IMR-90 (cell line): Measurements from ENCODE around the gene MDM2. TPM values are rescaled to one million over a fixed set of nuclear protein-coding genes. Genes with fewer than 3 reads are reported as not detected.

Source experiments
- ATAC-seq: fragments of 200-7000 bp; cut with Tn5 transposase; 2 replicates; pipeline ENCODE4 v1.9.1; 2020; ENCODE audit warnings: low read depth, mild to moderate bottlenecking, moderate library complexity
- BruUV-seq: library from RNA; stranded (reverse); fragments of 400-500 nt; replicated peaks from 2 replicates; lab custom pipeline; 2021; lab: Mats Ljungman, UMichigan
- CTCF ChIA-PET: fragments of 300-600 bp; formaldehyde crosslinking; extraction: SDS; loops from one replicate; lab custom pipeline; 2021; ENCODE audit warnings: antibody characterized with exemption; lab: Yijun Ruan, JAX
- POLR2A ChIA-PET: fragments of 300-600 bp; sonication (Branson Sonifier 250); formaldehyde crosslinking; loops from one replicate; lab custom pipeline; 2022; ENCODE audit warnings: antibody characterized with exemption; ENCODE audit not compliant: unreplicated experiment; lab: Charles Lee
- DNase-seq: peaks from one replicate; pipeline ENCODE4 v3.0.0; 2013
- H2AFZ ChIP-seq: replicated peaks from 2 replicates; pipeline ENCODE3; 2013; ENCODE audit warnings: low read length, mild to moderate bottlenecking; ENCODE audit not compliant: poor library complexity
- H2AK5ac ChIP-seq: 2 replicates; pipeline ENCODE4 v1.6.1; 2013; ENCODE audit warnings: low read depth, low read length, inconsistent platforms
- H2AK9ac ChIP-seq: replicated peaks from 2 replicates; pipeline ENCODE3; 2013; ENCODE audit warnings: mild to moderate bottlenecking, low read depth, low read length, moderate library complexity; ENCODE audit not compliant: poor library complexity
- H2BK120ac ChIP-seq: 2 replicates; pipeline ENCODE4 v1.6.1; 2013; ENCODE audit warnings: low read depth, low read length, inconsistent platforms
- H2BK15ac ChIP-seq: 3 replicates; pipeline ENCODE4 v1.6.1; 2013; ENCODE audit warnings: low read depth, low read length, inconsistent platforms
- H2BK20ac ChIP-seq: 2 replicates; pipeline ENCODE4 v1.6.1; 2013; ENCODE audit warnings: low read depth, mild to moderate bottlenecking, inconsistent platforms, low read length, moderate library complexity
- H2BK5ac ChIP-seq: 2 replicates; pipeline ENCODE4 v1.6.1; 2013; ENCODE audit warnings: mild to moderate bottlenecking, low read depth, low read length, inconsistent platforms; ENCODE audit not compliant: poor library complexity, severe bottlenecking
- H3K14ac ChIP-seq: replicated peaks from 2 replicates; pipeline ENCODE4 v1.6.1; 2013; ENCODE audit warnings: low read depth, low read length, inconsistent platforms
- H3K18ac ChIP-seq: 2 replicates; pipeline ENCODE4 v1.6.1; 2013; ENCODE audit warnings: low read depth, low read length, control low read depth
- H3K23ac ChIP-seq: 2 replicates; pipeline ENCODE4 v1.6.1; 2013; ENCODE audit warnings: low read depth, low read length, inconsistent platforms
- H3K27ac ChIP-seq: 2 replicates; pipeline ENCODE4 v1.5.1; 2013; ENCODE audit warnings: mild to moderate bottlenecking, control low read depth, low read length; ENCODE audit not compliant: insufficient read depth
- H3K27me3 ChIP-seq: 2 replicates; pipeline ENCODE4 v1.6.1; 2013; ENCODE audit warnings: low read length; ENCODE audit not compliant: control insufficient read depth, insufficient read depth
- H3K36me3 ChIP-seq: 2 replicates; pipeline ENCODE4 v1.6.1; 2013; ENCODE audit warnings: low read length, mixed read lengths; ENCODE audit not compliant: control insufficient read depth, insufficient read depth
- H3K4ac ChIP-seq: 2 replicates; pipeline ENCODE4 v1.6.1; 2013; ENCODE audit warnings: low read depth, low read length, inconsistent platforms
- H3K4me1 ChIP-seq: 2 replicates; pipeline ENCODE4 v1.6.1; 2013; ENCODE audit warnings: low read length, mixed read lengths; ENCODE audit not compliant: control insufficient read depth, insufficient read depth
- H3K4me2 ChIP-seq: 2 replicates; pipeline ENCODE4 v1.6.1; 2013; ENCODE audit warnings: low read depth, mild to moderate bottlenecking, control low read depth, low read length, moderate library complexity
- H3K4me3 ChIP-seq: 2 replicates; pipeline ENCODE4 v1.5.1; 2013; ENCODE audit warnings: low read depth, mild to moderate bottlenecking, control low read depth, low read length, moderate library complexity; ENCODE audit not compliant: insufficient read depth
- H3K56ac ChIP-seq: 2 replicates; pipeline ENCODE4 v1.6.1; 2013; ENCODE audit warnings: low read length, inconsistent platforms; ENCODE audit not compliant: insufficient read depth; ENCODE audit errors: extremely low read depth
- H3K79me1 ChIP-seq, 2 experiments: 2 replicates each; pipeline ENCODE4 v1.6.1; 2013; ENCODE audit warnings: low read length in 2 of 2, inconsistent platforms in 1 of 2, low read depth in 1 of 2
- H3K9ac ChIP-seq: 2 replicates; pipeline ENCODE4 v1.6.1; 2013; ENCODE audit warnings: low read depth, low read length, control low read depth
- H3K9me1 ChIP-seq: 2 replicates; pipeline ENCODE4 v1.6.1; 2013; ENCODE audit warnings: low read length, inconsistent platforms; ENCODE audit not compliant: insufficient read depth
- H3K9me3 ChIP-seq: 2 replicates; pipeline ENCODE4 v1.6.1; 2013; ENCODE audit warnings: low read length; ENCODE audit not compliant: control insufficient read depth, insufficient read depth
- H4K20me1 ChIP-seq: 2 replicates; pipeline ENCODE4 v1.6.1; 2013; ENCODE audit warnings: low read length, inconsistent platforms; ENCODE audit not compliant: insufficient read depth
- H4K5ac ChIP-seq: 2 replicates; pipeline ENCODE4 v1.6.1; 2013; ENCODE audit warnings: mild to moderate bottlenecking, low read depth, low read length, control low read depth
- H4K8ac ChIP-seq, 2 experiments: 2 replicates each; pipeline ENCODE4 v1.6.1; 2013; ENCODE audit warnings: low read depth in 2 of 2, low read length in 2 of 2, control low read depth in 1 of 2, inconsistent platforms in 1 of 2
- H4K91ac ChIP-seq: 2 replicates; pipeline ENCODE4 v1.6.1; 2013; ENCODE audit warnings: low read depth, low read length, inconsistent platforms; ENCODE audit not compliant: insufficient read depth
- BHLHE40 ChIP-seq: fragments of 150-350 bp; IDR thresholded peaks from 2 replicates; pipeline ENCODE4 v1.6.1; 2016; ENCODE audit warnings: mild to moderate bottlenecking, low read depth, low read length
- CEBPB ChIP-seq: IDR thresholded peaks from 2 replicates; pipeline ENCODE4 v1.6.1; 2012; ENCODE audit warnings: low read depth, low read length, improper control_type of control experiment
- CHD1 ChIP-seq: IDR thresholded peaks from 2 replicates; pipeline ENCODE4 v1.6.1; 2012; ENCODE audit warnings: low read depth, low read length, improper control_type of control experiment
- FOS ChIP-seq: fragments of 150-350 bp; IDR thresholded peaks from 2 replicates; pipeline ENCODE4 v1.6.1; 2016; ENCODE audit warnings: low read depth, low read length
- MAFK ChIP-seq: IDR thresholded peaks from 2 replicates; pipeline ENCODE4 v1.6.1; 2012; ENCODE audit warnings: low read depth, low read length, improper control_type of control experiment
- MAZ ChIP-seq: IDR thresholded peaks from 2 replicates; pipeline ENCODE4 v1.6.1; 2012; ENCODE audit warnings: low read depth, mild to moderate bottlenecking, low read length, improper control_type of control experiment, moderate library complexity, borderline replicate concordance
- MXI1 ChIP-seq: IDR thresholded peaks from 2 replicates; pipeline ENCODE4 v1.6.1; 2012; ENCODE audit warnings: low read depth, mild to moderate bottlenecking, low read length, moderate library complexity, borderline replicate concordance
- NFE2L2 ChIP-seq: fragments of 150-350 bp; IDR thresholded peaks from 2 replicates; pipeline ENCODE4 v1.6.1; 2016; ENCODE audit warnings: low read depth, mild to moderate bottlenecking, low read length
- POLR2A ChIP-seq: IDR thresholded peaks from 2 replicates; pipeline ENCODE4 v1.6.1; 2012; ENCODE audit warnings: mild to moderate bottlenecking, low read depth, low read length
- RFX5 ChIP-seq: IDR thresholded peaks from 2 replicates; pipeline ENCODE4 v1.8.0; 2012; ENCODE audit warnings: low read depth, mild to moderate bottlenecking, low read length, moderate library complexity
- SMC3 ChIP-seq: fragments of 150-350 bp; IDR thresholded peaks from 2 replicates; pipeline ENCODE4 v1.6.1; 2016; ENCODE audit warnings: low read depth, mild to moderate bottlenecking, antibody characterized with exemption, low read length, moderate library complexity
- WGBS, 2 experiments: methylation state at CpG; one replicate each; pipeline versions ENCODE4 v1.1.5 to v1.1.7; 2013; ENCODE audit warnings: missing lambda C conversion rate in 2 of 2; ENCODE audit not compliant: insufficient read length in 1 of 2; ENCODE audit errors: extremely low coverage in 2 of 2; 5-methylcytosine and 5-hydroxymethylcytosine counted together
- dilution Hi-C: fragments of 300-500 bp; cut with HindIII; formaldehyde crosslinking; loops from one replicate; pipeline ENCODE4 v1.14.3; 2018; ENCODE audit warnings: low sequenced_read_pairs; ENCODE audit not compliant: unreplicated experiment
- in situ Hi-C: fragments of 300-500 bp; cut with MboI; formaldehyde crosslinking; loops from 3 replicates; pipeline ENCODE4 v1.14.3; 2019; ENCODE audit warnings: low sequenced_read_pairs, inconsistent platforms, mixed read lengths
- intact Hi-C: fragments of 100-400 bp; cut with micrococcal nuclease; formaldehyde crosslinking; loops from 2 replicates; pipeline ENCODE4 v1.10.0; 2022
- polyA plus RNA-seq, 3 experiments: library from polyadenylated mRNA; depleted of rRNA; stranded (reverse); fragments of >200 nt; gene quantifications; 2 replicates each; pipeline ENCODE4 v1.2.3, GENCODE V29; 2012; ENCODE audit warnings: low replicate concordance in 1 of 3
- total RNA-seq: library from RNA; depleted of rRNA; stranded (reverse); fragments of >200 nt; gene quantifications from 2 replicates; pipeline ENCODE4 v1.2.3, GENCODE V29; 2012
- TF ChIP-seq, protein P1 (sequence below): fragments of 150-350 bp; IDR thresholded peaks from 2 replicates; pipeline ENCODE4 v1.6.1; 2016; ENCODE audit warnings: low read depth, mild to moderate bottlenecking, low read length, moderate library complexity, borderline replicate concordance
- TF ChIP-seq, protein P2 (sequence below): fragments of 150-350 bp; IDR thresholded peaks from 2 replicates; pipeline ENCODE4 v1.6.1; 2017; ENCODE audit warnings: mild to moderate bottlenecking, antibody characterized with exemption, low read length, low read depth

The MDM2 gene
- total and polyA plus RNA-seq, 2 of the 4 experiments (the other 2 are of a cell fraction), result 21.9 to 196 TPM

DNA sequence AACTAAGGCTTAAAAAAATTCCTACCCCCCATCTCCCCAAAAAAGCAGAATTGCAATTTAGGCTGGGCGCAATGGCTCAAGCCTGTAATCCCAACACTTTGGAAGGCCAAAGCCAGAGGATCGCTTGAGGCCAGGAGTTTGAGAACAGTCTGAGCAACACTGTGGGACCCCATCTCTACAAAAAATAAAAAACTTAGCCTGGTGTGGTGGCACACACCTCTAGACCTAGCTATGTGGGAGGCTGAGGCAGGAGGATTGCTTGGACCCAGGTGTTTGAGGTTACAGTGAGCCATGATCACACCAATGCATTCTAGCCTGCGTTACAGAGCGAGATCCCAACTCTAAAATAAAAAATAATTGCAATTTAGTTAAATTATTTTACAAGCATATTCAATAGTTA lies 70.9 kb downstream of the MDM2 start:
- POLR2A ChIA-PET, result no interaction called here

More for the DNA sequence above, 70.9 kb downstream of the MDM2 start:
- in situ Hi-C loops (no loop called here), intact Hi-C loops (no loop called here), dilution Hi-C loops (no loop called here)
- Histone ChIP-seq H2AK9ac (no peak overlapping the region), H3K36me3 (no peaks in the 10 kb centered on the region), H3K9me3 (peaks cover 5% of the 10 kb centered on the region), H2AFZ (no peak overlapping the region), H2BK20ac (no peak overlapping the region), H4K8ac (no peak overlapping the region), H2BK120ac (no peak overlapping the region), H3K27ac (no peak overlapping the region), H3K9ac (no peak overlapping the region), H3K14ac (no peak overlapping the region), H3K4me3 (no peak overlapping the region), H2BK15ac (no peak overlapping the region), H3K27me3 (no peaks in the 10 kb centered on the region), H3K56ac (no peak overlapping the region), H3K4ac (no peak overlapping the region), H3K9me1 (no peaks in the 10 kb centered on the region), H3K23ac (no peak overlapping the region), H3K4me2 (no peak overlapping the region), H3K4me1 (no peaks in the 10 kb centered on the region), H4K20me1 (no peaks in the 10 kb centered on the region), H2AK5ac (no peak overlapping the region), H2BK5ac (no peak overlapping the region), H3K18ac (no peak overlapping the region), H4K5ac (no peak overlapping the region), H4K91ac (no peak overlapping the region), H3K79me1 (no peaks in the 10 kb centered on the region)
- WGBS, 2 experiments, result 100% methylated on average over 1 of the region's 4 CpGs; no CpG with 5 or more reads in 1 of the 2 experiments
- DNase-seq (no peak), ATAC-seq (no peak)
- TF ChIP-seq MAFK, result no peak
- TF ChIP-seq NFE2L2, result no peak
- TF ChIP-seq, protein P1, sequence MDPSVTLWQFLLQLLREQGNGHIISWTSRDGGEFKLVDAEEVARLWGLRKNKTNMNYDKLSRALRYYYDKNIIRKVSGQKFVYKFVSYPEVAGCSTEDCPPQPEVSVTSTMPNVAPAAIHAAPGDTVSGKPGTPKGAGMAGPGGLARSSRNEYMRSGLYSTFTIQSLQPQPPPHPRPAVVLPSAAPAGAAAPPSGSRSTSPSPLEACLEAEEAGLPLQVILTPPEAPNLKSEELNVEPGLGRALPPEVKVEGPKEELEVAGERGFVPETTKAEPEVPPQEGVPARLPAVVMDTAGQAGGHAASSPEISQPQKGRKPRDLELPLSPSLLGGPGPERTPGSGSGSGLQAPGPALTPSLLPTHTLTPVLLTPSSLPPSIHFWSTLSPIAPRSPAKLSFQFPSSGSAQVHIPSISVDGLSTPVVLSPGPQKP, result no peak
- TF ChIP-seq POLR2A, result no peak
- TF ChIP-seq CEBPB, result no peak
- no peak for TF ChIP-seq MAZ
- no peak for TF ChIP-seq SMC3
- no peak for TF ChIP-seq FOS
- no peak for TF ChIP-seq CHD1
- no peak for TF ChIP-seq RFX5
- TF ChIP-seq MXI1, result no peak
- TF ChIP-seq, protein P2, sequence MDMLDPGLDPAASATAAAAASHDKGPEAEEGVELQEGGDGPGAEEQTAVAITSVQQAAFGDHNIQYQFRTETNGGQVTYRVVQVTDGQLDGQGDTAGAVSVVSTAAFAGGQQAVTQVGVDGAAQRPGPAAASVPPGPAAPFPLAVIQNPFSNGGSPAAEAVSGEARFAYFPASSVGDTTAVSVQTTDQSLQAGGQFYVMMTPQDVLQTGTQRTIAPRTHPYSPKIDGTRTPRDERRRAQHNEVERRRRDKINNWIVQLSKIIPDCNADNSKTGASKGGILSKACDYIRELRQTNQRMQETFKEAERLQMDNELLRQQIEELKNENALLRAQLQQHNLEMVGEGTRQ, result no peak
- no peak for TF ChIP-seq BHLHE40
- CTCF ChIA-PET, result no interaction called here
- no TSS peak for BruUV-seq
